Measurements from ENCODE around the gene ZFYVE21. TPM values are rescaled to one million over a fixed set of nuclear protein-coding genes. Genes with fewer than 3 reads are reported as not detected.
"Not testable (repeated sequence)": the region's sequence is repeated elsewhere in the genome, so short reads cannot be mapped to it uniquely, and the experiment has no call there.

ZFYVE21 gene
- total RNA-seq, 1 donor from 2014 or later = 21.5 TPM

DNA sequence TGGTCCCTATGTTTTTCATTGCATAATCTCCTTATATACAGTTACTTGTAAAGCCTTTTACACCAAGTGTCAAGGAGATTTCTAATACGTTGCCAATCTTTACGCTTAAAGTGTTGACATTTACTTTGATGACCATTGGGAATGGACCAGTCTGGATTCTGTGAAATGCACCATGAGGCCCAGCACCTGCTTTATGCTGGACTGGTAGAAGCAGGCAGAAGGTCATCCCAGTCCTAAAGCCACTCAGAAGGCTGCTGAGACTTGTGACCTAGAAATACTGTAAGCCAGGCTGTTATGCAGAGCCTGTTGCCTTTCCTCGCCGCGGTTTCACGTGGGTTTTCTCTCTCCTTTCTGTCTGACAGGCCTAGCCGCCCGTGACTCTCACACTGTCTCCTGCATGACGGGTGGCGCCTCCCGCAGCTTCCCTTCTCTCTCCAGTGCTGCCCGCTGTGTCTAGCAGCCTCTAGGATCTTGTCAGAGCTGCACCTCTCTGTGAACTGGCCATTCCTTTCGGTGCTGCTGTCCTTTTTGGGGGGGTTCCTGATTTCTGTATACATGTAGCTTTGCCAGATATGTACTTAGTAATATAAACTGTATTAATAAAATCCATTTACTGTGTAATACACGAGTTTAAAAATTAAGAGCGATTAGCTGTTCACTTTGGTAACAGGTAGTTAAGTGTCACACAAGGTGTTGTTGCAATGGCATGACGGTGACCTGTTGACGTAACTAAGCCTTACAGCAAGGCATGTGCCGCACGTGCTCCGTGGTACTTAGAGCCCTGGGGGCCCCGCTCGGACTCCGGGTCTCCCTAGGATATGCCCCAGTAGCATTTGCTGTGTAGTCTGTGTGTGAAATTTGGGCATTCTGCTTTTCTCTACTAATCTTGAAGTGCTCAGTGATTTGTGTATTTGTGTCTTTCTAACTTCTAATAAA is 30.1 kb upstream of the ZFYVE21 start:
- no peak overlapping the region for H3K4me3 Mint-ChIP-seq
- H3K9me3 Mint-ChIP-seq = no peaks in the 10 kb centered on the region
- no peak for DNase-seq (ENCODE audit: low spot score)
- peaks cover 31% of the 10 kb centered on the region for H3K36me3 Mint-ChIP-seq (ENCODE audit: low read depth)
- intact Hi-C loops (cut with micrococcal nuclease) = no loop called here
- H3K27me3 Mint-ChIP-seq (ENCODE audit: insufficient read depth) = no peaks in the 10 kb centered on the region
- no peak overlapping the region for H3K27ac Mint-ChIP-seq
- H3K4me1 Mint-ChIP-seq (ENCODE audit: low read depth) = no peaks in the 10 kb centered on the region

- Mint-ChIP-seq H3K27ac (no peak overlapping the region), H3K27me3 (ENCODE audit: insufficient read depth) (no peaks in the 10 kb centered on the region), H3K4me3 (no peak overlapping the region), H3K4me1 (ENCODE audit: low read depth) (no peaks in the 10 kb centered on the region), H3K36me3 (ENCODE audit: low read depth) (peaks cover 26% of the 10 kb centered on the region), H3K9me3 (no peaks in the 10 kb centered on the region)
- intact Hi-C loops (cut with micrococcal nuclease) = no loop called here
- no peak for DNase-seq (ENCODE audit: low spot score)
These were observed 28.7 kb upstream of the ZFYVE21 start for GRCh38 chr14:103686831-103687485.

- Mint-ChIP-seq H3K9me3 (no peaks in the 10 kb centered on the region), H3K27ac (no peak overlapping the region), H3K36me3 (ENCODE audit: low read depth) (peaks cover 26% of the 10 kb centered on the region), H3K27me3 (ENCODE audit: insufficient read depth) (no peaks in the 10 kb centered on the region), H3K4me1 (ENCODE audit: low read depth) (no peaks in the 10 kb centered on the region), H3K4me3 (no peak overlapping the region)
- DNase-seq (ENCODE audit: low spot score) = no peak
- intact Hi-C loops (cut with micrococcal nuclease) = no loop called here
These were observed 27.9 kb upstream of the ZFYVE21 start for GRCh38 chr14:103687712-103688111.

- DNase-seq (ENCODE audit: low spot score) = no peak
- H3K36me3 Mint-ChIP-seq (ENCODE audit: low read depth) = peaks cover 22% of the 10 kb centered on the region
- intact Hi-C loops (cut with micrococcal nuclease) = no loop called here
- H3K4me1 Mint-ChIP-seq (ENCODE audit: low read depth) = no peaks in the 10 kb centered on the region
- H3K4me3 Mint-ChIP-seq = no peak overlapping the region
- no peaks in the 10 kb centered on the region for H3K27me3 Mint-ChIP-seq (ENCODE audit: insufficient read depth)
- no peak overlapping the region for H3K27ac Mint-ChIP-seq
- H3K9me3 Mint-ChIP-seq = no peaks in the 10 kb centered on the region
These were observed 27.2 kb upstream of the ZFYVE21 start for GRCh38 chr14:103688441-103688840.

DNA sequence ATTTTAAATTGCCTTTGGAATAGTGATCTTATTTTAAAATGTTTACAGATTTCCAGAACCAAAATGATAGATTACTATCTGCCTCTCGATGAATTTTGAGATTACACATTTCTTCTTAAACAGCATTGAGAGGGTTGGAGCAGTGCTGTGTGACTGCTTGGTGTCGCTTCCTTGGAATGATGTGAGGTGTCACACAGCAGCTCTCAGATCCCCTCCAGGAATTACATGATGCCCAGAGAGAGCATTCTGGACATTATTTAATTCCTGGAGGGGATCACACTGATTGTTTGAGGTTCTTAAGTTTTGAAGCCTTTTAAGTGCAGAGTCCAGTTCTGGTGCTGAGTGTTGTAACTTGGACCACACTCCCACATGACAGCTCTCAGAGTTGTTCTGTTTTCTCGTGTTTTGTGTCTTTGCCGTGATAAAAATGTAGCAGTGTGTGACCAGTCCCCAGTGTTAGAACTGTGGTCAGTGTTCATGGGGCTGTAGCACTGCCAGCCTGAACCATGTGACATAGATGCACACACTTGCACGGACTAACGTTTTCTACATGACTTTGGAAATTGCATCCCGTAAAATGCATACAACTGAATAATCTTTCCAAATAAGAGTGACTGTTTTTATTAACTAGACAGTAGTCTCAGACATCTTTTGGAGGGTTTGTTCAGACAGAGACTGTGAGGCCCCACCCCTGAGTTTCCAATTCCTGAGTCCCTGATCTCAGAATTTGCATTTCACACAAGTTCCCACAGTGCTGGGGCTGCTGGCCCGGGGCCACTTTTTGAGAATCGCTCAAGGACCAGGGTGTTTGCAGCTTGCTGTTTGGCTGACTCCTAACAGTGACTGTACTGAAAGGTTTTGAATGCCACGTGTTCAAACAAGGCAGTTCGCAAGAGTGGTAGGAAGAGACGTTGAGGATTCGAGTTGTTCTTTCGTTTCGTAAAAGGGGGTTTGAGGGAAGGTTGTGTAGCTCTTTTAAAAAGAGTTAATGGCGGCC is 26.4 kb upstream of the ZFYVE21 start:
- intact Hi-C loops (cut with micrococcal nuclease) = no loop called here
- Mint-ChIP-seq H3K9me3 (no peaks in the 10 kb centered on the region), H3K4me3 (no peak overlapping the region), H3K36me3 (ENCODE audit: low read depth) (peaks cover 22% of the 10 kb centered on the region), H3K27ac (no peak overlapping the region), H3K27me3 (ENCODE audit: insufficient read depth) (no peaks in the 10 kb centered on the region), H3K4me1 (ENCODE audit: low read depth) (no peaks in the 10 kb centered on the region)
- DNase-seq (ENCODE audit: low spot score) = no peak

DNA sequence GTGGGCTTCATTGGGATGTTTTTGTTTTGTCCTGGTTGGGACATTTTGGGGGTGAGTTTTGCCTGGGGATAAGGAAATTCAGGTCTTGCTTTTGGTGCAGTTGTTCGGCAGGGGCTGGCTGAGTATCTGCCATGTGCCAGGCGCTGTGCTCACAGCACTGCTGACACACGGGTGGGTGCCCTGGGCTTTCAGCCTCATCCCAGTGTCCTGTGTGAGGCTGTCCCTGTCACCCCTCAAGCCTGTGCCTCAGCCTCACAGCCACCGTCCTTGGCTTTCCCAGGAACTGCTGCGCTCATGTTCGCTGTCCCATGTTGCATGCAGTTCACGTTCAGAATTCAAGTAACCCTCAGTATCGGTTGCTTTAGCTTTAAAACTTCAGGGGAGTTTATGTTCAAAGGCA is 25.3 kb upstream of the ZFYVE21 start:
- Mint-ChIP-seq H3K4me3 (no peak overlapping the region), H3K9me3 (no peaks in the 10 kb centered on the region), H3K4me1 (ENCODE audit: low read depth) (no peaks in the 10 kb centered on the region), H3K27me3 (ENCODE audit: insufficient read depth) (no peaks in the 10 kb centered on the region), H3K36me3 (ENCODE audit: low read depth) (peaks cover 23% of the 10 kb centered on the region), H3K27ac (no peak overlapping the region)
- intact Hi-C loops (cut with micrococcal nuclease) = no loop called here
- DNase-seq (ENCODE audit: low spot score) = no peak

DNA sequence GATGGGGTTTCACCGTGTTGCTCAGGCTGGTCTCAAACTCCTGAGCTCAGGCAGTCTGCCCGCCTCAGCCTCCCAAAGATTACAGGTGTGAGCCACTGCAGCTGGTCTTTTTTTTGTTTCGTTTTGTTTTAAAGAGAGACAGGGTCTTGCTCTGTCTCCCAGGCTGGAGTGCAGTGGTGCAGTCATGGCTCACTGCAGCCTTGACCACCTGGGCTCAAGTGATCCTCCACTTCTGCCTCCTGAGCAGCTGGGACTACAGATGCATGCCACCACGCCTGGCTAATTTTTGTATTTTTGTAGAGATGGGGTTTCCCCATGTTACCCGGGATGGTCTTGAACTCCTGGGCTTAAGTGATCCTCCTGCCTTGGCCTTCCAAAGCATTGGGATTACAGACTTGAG is 24.0 kb upstream of the ZFYVE21 start:
- H3K27me3 Mint-ChIP-seq (ENCODE audit: insufficient read depth); intact Hi-C loops (cut with micrococcal nuclease): not testable (repeated sequence)

GRCh38 chr14:103692159-103692558 is 23.5 kb upstream of the ZFYVE21 start:
- Mint-ChIP-seq H3K27ac (no peak overlapping the region), H3K9me3 (no peaks in the 10 kb centered on the region), H3K27me3 (ENCODE audit: insufficient read depth) (no peaks in the 10 kb centered on the region), H3K36me3 (ENCODE audit: low read depth) (peaks cover 13% of the 10 kb centered on the region), H3K4me3 (no peak overlapping the region), H3K4me1 (ENCODE audit: low read depth) (no peaks in the 10 kb centered on the region)
- intact Hi-C loops (cut with micrococcal nuclease) = no loop called here
- no peak for DNase-seq (ENCODE audit: low spot score)

More for the DNA sequence above, 24.0 kb upstream of the ZFYVE21 start:
- peaks cover 16% of the 10 kb centered on the region for H3K36me3 Mint-ChIP-seq (ENCODE audit: low read depth)
- not testable (repeated sequence) for H3K27ac Mint-ChIP-seq; H3K9me3 Mint-ChIP-seq; H3K4me1 Mint-ChIP-seq (ENCODE audit: low read depth); DNase-seq (ENCODE audit: low spot score); H3K4me3 Mint-ChIP-seq

DNA sequence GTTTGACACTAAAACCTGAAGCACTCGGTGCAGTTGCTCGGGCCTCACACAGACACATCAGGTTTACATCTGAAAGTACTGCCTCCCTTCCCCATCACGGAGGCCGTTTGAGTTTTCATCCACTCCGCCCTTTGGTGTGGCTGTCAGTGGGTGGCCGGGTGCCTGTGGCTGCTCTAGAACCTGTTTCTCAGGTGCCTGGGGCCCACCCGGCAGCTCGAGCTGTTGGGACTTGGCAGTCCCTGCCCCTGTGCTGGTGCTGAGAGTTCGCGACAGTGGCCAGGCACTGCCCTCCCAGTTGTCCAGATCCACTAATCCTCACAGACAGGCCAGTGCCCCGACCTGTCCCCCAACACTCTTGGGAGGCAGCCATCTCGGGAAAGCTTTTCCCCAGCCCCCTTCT is 22.7 kb upstream of the ZFYVE21 start:
- Mint-ChIP-seq H3K27me3 (ENCODE audit: insufficient read depth) (no peaks in the 10 kb centered on the region), H3K9me3 (no peaks in the 10 kb centered on the region), H3K4me1 (ENCODE audit: low read depth) (no peaks in the 10 kb centered on the region), H3K27ac (no peak overlapping the region), H3K36me3 (ENCODE audit: low read depth) (peaks cover 12% of the 10 kb centered on the region), H3K4me3 (no peak overlapping the region)
- intact Hi-C loops (cut with micrococcal nuclease) = no loop called here
- DNase-seq (ENCODE audit: low spot score) = no peak

- no peaks in the 10 kb centered on the region for H3K27me3 Mint-ChIP-seq (ENCODE audit: insufficient read depth)
- H3K4me1 Mint-ChIP-seq (ENCODE audit: low read depth) = no peaks in the 10 kb centered on the region
- no peak overlapping the region for H3K4me3 Mint-ChIP-seq
- no peak overlapping the region for H3K27ac Mint-ChIP-seq
- intact Hi-C loops (cut with micrococcal nuclease) = no loop called here
- H3K36me3 Mint-ChIP-seq (ENCODE audit: low read depth) = peaks cover 10% of the 10 kb centered on the region
- DNase-seq (ENCODE audit: low spot score) = no peak
- no peaks in the 10 kb centered on the region for H3K9me3 Mint-ChIP-seq
These were observed 22.1 kb upstream of the ZFYVE21 start for GRCh38 chr14:103693515-103693914.

DNA sequence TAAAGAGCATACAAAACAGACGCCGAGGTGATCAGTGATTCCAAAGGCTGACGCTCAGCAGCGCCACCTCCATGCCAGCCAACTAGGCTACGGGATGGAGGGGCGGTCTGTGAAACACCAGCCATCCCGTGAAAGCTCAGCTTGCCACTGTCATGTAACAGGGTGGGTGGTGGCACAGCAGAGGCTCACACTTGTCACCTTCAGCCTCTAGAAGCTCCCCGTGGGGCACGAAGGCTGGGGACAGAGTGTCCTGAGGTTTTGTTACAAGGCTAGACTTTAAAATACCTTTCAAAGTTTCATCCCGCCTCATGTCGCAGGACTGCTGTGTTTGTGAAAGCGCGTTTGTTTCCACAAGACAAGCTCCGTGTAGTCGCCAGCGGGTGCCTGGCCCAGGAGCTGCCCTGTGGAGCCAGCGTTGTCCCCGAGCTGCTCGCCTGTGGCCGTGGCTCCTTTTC is 21.0 kb upstream of the ZFYVE21 start:
- no peaks in the 10 kb centered on the region for H3K9me3 Mint-ChIP-seq
- no peak for DNase-seq (ENCODE audit: low spot score)
- H3K27me3 Mint-ChIP-seq (ENCODE audit: insufficient read depth) = no peaks in the 10 kb centered on the region
- no peak overlapping the region for H3K4me3 Mint-ChIP-seq
- peaks cover 4% of the 10 kb centered on the region for H3K36me3 Mint-ChIP-seq (ENCODE audit: low read depth)
- no peaks in the 10 kb centered on the region for H3K4me1 Mint-ChIP-seq (ENCODE audit: low read depth)
- H3K27ac Mint-ChIP-seq = no peak overlapping the region
- intact Hi-C loops (cut with micrococcal nuclease) = no loop called here

GRCh38 chr14:103695296-103696069 is 20.1 kb upstream of the ZFYVE21 start:
- peaks cover 3% of the 10 kb centered on the region for H3K36me3 Mint-ChIP-seq (ENCODE audit: low read depth)
- no peak overlapping the region for H3K27ac Mint-ChIP-seq
- H3K4me3 Mint-ChIP-seq = no peak overlapping the region
- H3K27me3 Mint-ChIP-seq (ENCODE audit: insufficient read depth) = no peaks in the 10 kb centered on the region
- H3K4me1 Mint-ChIP-seq (ENCODE audit: low read depth) = no peaks in the 10 kb centered on the region
- H3K9me3 Mint-ChIP-seq = no peaks in the 10 kb centered on the region
- no peak for DNase-seq (ENCODE audit: low spot score)
- intact Hi-C loops (cut with micrococcal nuclease) = no loop called here

All from activated T-helper 1 cell treated with anti-CD3 and anti-CD28 coated beads, Interleukin-12 subunit alpha, Interleukin-12 subunit beta, Interleukin-2, Interleukin-4 antibody, amounts not matched to agents 30 ng/mL and 10 ng/mL and 1 ng/mL, durations not matched to agents 14 hours and 24 hours and 36 hours (primary cell).